ENCODE data around the gene CMSS1.

The CMSS1 gene

DNA sequence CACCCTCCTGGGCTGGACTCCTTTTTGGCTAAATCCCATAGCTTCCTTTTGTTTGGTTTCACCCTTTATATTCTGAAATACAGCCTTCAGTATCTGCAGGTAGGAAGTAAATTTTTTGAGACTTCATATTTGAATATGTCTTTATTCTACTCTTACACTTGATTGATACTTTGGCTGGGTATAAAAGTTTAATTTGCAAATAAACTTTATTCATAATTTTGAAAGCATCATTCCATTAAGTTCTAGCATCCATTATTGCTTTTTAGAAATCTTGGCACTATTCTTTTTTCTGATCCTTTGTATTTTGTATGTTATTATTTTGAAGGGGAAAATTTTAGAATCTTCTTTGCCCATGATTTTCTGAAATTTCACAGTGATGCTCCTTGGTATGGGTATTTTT lies 337.9 kb downstream of the CMSS1 start:
- TF ChIP-seq SIN3A (IDR thresholded peaks at IDR 0.05; ENCODE audit: borderline replicate concordance, insufficient read depth, low read length) (no peak), POLR2AphosphoS5 (IDR thresholded peaks at IDR 0.05; ENCODE audit: low read depth, low read length) (no peak), FOXP2 (optimal IDR thresholded peaks at IDR 0.05; ENCODE audit: borderline replicate concordance, extremely low read depth, extremely low read length, insufficient read depth) (no peak), TAF1 (IDR thresholded peaks at IDR 0.05; ENCODE audit: borderline replicate concordance, insufficient read depth, low read length) (no peak)
- TF ChIP-seq, protein P1, sequence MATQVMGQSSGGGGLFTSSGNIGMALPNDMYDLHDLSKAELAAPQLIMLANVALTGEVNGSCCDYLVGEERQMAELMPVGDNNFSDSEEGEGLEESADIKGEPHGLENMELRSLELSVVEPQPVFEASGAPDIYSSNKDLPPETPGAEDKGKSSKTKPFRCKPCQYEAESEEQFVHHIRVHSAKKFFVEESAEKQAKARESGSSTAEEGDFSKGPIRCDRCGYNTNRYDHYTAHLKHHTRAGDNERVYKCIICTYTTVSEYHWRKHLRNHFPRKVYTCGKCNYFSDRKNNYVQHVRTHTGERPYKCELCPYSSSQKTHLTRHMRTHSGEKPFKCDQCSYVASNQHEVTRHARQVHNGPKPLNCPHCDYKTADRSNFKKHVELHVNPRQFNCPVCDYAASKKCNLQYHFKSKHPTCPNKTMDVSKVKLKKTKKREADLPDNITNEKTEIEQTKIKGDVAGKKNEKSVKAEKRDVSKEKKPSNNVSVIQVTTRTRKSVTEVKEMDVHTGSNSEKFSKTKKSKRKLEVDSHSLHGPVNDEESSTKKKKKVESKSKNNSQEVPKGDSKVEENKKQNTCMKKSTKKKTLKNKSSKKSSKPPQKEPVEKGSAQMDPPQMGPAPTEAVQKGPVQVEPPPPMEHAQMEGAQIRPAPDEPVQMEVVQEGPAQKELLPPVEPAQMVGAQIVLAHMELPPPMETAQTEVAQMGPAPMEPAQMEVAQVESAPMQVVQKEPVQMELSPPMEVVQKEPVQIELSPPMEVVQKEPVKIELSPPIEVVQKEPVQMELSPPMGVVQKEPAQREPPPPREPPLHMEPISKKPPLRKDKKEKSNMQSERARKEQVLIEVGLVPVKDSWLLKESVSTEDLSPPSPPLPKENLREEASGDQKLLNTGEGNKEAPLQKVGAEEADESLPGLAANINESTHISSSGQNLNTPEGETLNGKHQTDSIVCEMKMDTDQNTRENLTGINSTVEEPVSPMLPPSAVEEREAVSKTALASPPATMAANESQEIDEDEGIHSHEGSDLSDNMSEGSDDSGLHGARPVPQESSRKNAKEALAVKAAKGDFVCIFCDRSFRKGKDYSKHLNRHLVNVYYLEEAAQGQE (IDR thresholded peaks at IDR 0.05; ENCODE audit: insufficient read depth in 1 of 2, low read depth in 2 of 2, low read length in 2 of 2) = no peak

GRCh38 chr3:100157685-100158084 lies 340.0 kb downstream of the CMSS1 start:
- TF ChIP-seq, protein P1 (IDR thresholded peaks at IDR 0.05; ENCODE audit: insufficient read depth in 1 of 2, low read depth in 2 of 2, low read length in 2 of 2) = no peak
- TF ChIP-seq SIN3A (IDR thresholded peaks at IDR 0.05; ENCODE audit: borderline replicate concordance, insufficient read depth, low read length) (no peak), TAF1 (IDR thresholded peaks at IDR 0.05; ENCODE audit: borderline replicate concordance, insufficient read depth, low read length) (no peak), FOXP2 (optimal IDR thresholded peaks at IDR 0.05; ENCODE audit: borderline replicate concordance, extremely low read depth, extremely low read length, insufficient read depth) (no peak), POLR2AphosphoS5 (IDR thresholded peaks at IDR 0.05; ENCODE audit: low read depth, low read length) (no peak)

DNA sequence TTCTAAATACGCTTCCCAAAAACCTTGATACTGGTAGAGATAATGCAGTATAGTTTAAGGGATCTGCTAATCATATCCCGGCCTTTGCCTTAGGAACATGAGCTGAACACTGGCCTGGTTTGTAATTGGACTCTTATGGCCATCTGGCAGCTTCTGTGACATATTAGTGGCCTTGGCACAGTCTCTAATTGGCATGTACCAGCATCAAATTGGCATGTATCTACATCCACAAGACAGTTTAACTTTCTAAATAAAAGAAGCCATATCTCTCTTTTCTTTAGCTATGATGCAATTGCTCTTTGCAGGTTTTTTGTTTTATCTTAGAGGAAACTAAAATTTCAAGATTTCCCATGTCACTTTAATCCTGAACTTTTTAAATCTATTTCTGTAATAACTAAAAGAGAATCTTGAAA lies 341.3 kb downstream of the CMSS1 start:
- TF ChIP-seq, protein P1 (IDR thresholded peaks at IDR 0.05; ENCODE audit: insufficient read depth in 1 of 2, low read depth in 2 of 2, low read length in 2 of 2) = no peak
- no peak for TF ChIP-seq FOXP2 (optimal IDR thresholded peaks at IDR 0.05; ENCODE audit: borderline replicate concordance, extremely low read depth, extremely low read length, insufficient read depth)
- no peak for TF ChIP-seq TAF1 (IDR thresholded peaks at IDR 0.05; ENCODE audit: borderline replicate concordance, insufficient read depth, low read length)
- no peak for TF ChIP-seq POLR2AphosphoS5 (IDR thresholded peaks at IDR 0.05; ENCODE audit: low read depth, low read length)

DNA sequence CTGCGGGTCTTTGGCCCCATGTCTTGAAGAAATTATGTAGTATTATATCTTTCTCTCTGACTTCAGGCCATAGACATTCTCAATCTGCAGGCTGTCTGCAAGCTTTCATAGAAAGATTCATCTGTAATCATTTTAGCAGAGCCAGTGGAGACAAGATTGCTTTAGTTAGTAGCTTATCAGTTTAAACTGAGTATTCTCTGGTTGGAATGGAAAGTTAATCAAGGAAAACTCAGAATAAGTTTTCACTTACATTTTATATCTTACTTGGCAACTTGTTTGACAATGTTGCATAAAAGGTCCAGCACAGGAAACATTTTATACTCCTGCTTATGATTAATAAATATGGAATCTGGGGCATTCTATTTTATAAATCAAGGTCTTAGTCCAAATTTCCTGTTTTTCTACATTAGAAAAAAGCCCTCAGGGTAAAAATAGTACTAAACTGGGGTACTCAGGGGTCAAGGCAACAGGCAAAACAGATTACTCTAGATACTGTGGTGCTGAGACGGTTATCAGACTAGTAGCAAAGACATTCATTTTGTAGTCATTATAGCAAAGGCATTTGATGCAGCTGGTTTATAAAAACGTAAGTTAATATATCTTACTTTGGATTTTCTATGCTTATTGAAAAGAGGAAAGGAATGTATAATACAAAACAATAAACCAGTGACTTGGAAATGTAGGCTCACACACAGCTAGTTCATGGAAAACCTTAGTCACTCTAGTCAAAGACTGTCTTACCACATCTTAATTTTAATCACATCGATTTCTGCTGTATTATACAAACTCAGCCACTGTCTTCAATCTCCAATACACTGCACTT lies 341.9 kb downstream of the CMSS1 start:
- TF ChIP-seq FOXP2 (optimal IDR thresholded peaks at IDR 0.05; ENCODE audit: borderline replicate concordance, extremely low read depth, extremely low read length, insufficient read depth) = no peak
- no peak for TF ChIP-seq TAF1 (IDR thresholded peaks at IDR 0.05; ENCODE audit: borderline replicate concordance, insufficient read depth, low read length)
- no peak for TF ChIP-seq POLR2AphosphoS5 (IDR thresholded peaks at IDR 0.05; ENCODE audit: low read depth, low read length)
- TF ChIP-seq, protein P1 (IDR thresholded peaks at IDR 0.05; ENCODE audit: insufficient read depth in 1 of 2, low read depth in 2 of 2, low read length in 2 of 2) = no peak
- TF ChIP-seq SIN3A (IDR thresholded peaks at IDR 0.05; ENCODE audit: borderline replicate concordance, insufficient read depth, low read length) = no peak
